Loucy (cell line): ENCODE results near the gene SNTB2.

Source experiments
- EZH2phosphoT487 ChIP-seq: fragments of 200-600 bp; IDR thresholded peaks from 2 replicates; pipeline ENCODE4 v1.6.1; 2018; ENCODE audit warnings: antibody characterized with exemption, mild to moderate bottlenecking, moderate library complexity, borderline replicate concordance
- TF ChIP-seq, protein P1 (sequence below): fragments of 200-600 bp; sonication (generic); conservative IDR thresholded peaks from 2 replicates; pipeline ENCODE4 v1.5.1; 2014; ENCODE audit warnings: mild to moderate bottlenecking, antibody characterized with exemption, low read length

DNA sequence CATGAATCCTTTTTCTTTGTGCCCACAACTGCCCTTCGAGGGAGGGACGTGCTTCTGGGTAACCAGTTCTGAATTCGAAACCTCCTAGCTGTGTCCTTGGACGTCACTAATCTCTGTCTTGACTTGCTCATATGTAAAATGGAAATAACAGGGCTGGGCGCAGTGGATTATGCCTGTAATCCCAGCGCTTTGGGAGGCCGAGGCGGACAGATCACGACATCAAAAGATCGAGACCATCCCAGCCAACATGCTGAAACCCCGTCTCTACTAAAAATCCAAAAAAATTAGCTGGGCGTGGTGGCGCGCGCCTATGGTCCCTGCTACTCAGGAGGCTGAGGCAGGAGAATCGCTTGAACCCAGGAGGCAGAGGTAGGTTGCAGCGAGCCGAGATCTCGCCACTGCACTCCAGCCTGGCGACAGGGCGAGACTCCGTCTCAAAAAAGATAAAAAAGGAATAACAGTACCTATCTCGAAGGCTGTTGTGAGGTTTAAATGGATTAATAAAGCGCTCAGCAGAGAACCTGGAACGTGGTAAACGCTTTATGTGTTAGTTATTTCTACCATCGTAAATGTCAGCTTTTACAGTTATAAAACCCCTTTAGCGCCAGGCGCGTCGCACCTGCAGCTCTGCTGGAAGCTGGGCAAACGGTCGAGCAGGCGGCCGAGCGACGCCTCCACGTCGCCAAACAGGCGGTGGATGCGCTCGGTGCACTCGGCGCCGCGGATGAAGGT lies 151.8 kb downstream of the SNTB2 start:
- TF ChIP-seq, protein P1, sequence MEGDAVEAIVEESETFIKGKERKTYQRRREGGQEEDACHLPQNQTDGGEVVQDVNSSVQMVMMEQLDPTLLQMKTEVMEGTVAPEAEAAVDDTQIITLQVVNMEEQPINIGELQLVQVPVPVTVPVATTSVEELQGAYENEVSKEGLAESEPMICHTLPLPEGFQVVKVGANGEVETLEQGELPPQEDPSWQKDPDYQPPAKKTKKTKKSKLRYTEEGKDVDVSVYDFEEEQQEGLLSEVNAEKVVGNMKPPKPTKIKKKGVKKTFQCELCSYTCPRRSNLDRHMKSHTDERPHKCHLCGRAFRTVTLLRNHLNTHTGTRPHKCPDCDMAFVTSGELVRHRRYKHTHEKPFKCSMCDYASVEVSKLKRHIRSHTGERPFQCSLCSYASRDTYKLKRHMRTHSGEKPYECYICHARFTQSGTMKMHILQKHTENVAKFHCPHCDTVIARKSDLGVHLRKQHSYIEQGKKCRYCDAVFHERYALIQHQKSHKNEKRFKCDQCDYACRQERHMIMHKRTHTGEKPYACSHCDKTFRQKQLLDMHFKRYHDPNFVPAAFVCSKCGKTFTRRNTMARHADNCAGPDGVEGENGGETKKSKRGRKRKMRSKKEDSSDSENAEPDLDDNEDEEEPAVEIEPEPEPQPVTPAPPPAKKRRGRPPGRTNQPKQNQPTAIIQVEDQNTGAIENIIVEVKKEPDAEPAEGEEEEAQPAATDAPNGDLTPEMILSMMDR: no peak
- TF ChIP-seq EZH2phosphoT487: no peak
